ENCODE measurements around the gene ANKRD23.

Gene ANKRD23

DNA sequence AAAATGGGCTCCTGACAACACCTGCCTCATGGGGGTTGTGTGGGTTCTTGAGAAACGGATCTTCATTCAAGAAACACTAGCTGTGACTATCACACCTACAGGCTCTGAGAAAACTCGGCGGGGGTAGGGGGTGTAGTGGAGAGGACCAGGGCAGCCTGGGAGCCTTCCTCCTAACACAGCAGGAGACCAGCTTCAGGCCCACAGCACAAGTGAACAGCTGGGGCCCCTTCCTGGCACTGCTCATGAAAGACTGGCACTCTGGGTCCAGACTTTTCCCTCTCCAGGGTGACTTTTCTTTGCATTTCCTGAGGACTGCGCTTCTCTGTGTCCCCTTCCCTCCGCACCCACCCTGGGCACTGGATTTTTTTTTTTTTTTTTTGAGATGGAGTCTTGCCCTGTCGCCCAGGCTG is 33.2 kb upstream of the ANKRD23 start:
- DNase-seq, result no peak

DNA sequence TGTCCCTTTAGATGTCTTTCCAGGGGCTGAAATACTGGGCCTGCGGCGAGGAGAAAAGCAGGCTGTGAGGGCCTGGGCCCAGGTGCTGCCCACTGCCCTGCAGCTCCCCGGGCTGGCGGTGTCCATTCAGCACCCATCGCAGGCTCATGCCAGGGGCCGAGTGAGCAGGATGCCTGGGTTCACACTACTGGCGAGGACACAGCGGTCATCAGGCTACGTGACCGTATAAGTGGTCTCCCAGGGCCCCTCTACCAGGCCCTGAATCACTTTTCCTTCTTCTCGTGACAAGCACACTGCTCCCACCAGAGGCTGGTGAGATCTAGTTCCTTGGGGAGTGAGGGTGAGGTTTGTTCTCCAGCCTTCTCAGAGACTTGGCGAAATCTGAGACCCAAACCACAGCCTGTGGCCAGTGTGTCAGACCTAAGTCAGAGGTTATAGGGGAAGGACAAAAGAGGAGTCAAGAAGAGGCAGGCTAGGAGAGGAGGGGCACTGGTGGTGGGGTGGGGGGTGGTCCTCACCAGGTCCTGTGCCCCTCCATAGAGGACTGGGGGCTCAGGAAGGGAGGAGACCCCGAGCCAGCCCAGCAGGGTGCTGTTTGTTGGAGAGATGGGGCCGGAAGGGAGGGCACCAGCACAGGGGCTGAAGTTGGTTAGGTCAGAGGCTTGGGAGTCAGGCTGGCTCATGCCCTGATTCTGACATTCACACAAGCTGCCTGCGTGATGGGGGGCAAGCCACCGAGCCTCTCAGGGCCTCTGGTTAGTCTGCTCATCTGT is 32.6 kb upstream of the ANKRD23 start:
- DNase-seq, result no peak

DNA sequence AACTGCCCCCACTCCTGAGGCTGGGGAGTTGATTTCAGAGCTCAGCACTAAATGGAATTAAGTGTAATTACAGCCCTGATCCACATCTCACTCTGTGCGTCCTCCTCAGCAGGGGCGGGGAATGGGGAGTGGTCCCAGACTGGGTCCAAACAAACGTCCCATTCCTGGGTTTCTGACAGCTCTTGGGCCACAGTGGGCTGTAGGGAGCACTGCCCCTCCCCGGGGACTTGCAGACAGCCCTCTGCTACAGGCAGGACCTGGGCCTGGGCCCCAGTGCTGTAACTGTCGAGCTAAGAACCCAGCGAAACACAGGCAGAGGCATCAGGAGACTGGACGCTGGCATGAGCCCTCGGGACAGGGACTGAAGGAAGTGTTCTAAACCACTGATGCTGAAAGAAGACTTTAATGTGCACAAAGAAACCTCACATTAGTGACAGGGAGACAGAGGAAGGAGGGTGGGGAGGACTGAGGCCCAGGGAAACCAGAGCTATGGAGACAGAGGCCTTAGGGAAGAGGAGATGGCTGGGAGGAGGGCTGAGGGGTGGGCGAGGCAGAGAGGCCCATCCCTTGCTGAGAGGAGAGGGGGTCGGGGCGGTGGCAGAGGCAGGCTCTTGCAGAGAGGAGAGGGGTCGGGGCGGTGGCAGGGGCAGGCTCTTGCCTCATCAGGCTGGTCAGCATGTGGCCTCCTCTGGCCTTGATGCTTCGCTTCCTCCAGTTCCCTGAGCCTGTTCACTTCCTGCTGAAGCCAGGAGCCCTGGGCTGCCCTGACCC is 31.9 kb upstream of the ANKRD23 start:
- no peak for DNase-seq

DNA sequence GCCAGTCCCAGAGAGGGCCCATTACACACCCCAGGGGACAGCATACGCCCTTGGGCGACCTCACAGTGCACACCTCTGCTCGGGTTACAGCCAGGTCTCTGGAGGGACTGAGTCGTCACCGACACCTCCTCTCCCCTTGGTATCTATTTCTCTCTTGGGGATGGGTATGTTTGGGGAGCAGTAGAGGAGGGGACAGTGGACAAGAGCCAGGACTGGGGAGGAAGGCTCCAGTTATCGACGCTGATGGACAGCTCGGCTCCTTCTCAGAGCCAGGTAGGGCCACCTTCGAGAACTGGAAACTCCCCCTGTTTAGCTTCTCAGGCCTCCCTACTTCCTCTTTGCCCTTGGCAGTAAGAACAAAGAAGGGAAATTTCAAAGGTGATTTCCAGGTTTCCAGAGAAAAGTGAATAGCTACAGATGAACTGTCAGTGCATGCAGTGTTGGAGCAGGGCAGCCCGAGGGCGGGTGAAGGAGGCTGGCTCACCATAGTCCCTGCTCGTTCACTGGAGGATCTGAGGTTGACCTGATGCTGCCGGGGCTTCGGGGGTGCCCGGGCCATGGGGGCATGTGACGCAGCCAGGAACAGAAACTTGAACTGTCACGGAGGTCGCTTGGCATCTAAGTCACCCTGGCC is 30.5 kb upstream of the ANKRD23 start:
- no peak for DNase-seq

DNA sequence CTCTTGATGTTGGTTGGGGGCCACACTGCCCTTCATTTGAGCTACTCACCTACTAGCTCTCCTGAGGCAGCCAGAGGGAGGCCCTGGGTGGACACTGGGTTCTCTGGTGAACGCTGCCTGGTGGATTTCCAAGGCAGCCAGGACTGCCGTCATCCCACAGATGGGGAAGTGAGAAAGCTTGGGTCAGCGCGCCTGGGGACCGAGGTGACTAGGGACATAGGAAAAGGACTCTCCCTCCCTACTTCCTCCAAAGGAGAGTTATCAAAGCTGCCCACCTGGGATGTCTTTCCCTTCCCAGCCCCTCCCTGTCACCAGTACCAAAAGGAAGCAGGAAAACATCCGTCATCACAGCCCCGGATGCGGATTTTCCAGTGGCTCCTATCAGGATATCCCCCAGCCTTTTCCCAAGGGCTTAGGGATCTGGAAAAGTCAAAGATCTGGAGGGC is 29.9 kb upstream of the ANKRD23 start:
- no peak for DNase-seq

DNA sequence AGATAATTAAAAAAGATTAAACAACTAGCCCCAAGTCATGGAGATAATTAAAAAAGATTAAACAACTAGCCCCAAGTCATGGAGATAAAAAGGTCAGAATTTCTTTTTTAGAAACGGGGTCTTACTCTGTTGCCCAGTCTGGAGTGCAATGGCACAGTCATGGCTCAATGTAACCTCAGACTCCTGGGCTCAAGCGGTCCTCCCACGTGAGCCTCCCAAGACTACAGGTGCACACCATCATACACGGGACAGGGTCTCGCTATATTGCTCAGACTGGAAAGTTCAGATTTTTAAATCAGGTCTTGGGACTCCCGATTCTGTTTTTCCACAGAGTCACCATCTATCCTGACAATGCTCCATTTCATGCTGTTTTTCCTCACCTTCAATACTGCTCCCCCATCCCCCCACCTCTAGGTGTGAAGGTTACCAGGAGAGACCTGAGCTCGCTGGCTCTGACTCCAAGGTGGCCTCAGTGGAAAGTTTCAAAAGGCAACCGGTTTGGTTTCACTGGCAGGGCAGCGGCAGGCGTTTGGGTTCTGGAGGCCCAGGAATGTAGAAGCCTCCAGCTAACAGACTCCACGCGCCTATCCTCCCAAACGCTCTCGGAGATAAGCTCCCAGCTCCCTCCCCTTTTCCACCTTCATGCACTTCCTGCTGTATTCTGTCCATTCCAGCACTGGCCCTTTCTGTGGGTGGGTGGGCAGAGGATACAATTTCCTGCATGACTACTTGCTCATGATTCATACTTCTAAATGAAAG is 28.9 kb upstream of the ANKRD23 start:
- DNase-seq, result no peak

DNA sequence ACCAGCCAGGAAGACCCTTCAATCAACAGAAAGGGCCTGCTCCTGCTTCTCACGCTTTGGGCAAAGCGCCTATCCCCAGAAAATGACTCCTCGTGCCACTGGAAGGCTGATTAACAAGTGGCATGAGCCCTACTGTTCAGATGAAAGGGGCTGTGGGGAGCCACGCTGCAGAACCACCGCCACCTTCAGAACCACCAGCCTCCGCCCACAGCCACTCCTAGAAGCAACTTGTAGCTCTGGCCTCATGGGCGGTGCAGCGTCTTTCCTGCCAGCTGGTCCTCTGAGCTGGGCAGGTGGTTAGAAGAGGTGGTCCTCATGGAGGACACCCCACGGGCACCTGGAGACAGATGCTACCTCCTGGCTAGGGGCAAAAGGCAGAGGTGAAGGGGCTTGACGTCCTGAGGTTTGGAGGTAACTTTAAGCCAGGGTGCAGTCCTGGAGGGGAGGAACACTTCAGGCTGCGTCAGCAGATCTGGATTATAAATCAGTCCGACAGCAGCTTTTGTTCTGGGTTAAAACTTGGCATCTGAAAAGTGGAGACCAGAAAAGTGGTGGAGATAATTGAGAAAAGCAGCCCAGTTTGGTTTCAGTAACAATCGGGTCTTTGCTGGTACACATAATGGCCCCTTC is 26.9 kb upstream of the ANKRD23 start:
- DNase-seq, result no peak

DNA sequence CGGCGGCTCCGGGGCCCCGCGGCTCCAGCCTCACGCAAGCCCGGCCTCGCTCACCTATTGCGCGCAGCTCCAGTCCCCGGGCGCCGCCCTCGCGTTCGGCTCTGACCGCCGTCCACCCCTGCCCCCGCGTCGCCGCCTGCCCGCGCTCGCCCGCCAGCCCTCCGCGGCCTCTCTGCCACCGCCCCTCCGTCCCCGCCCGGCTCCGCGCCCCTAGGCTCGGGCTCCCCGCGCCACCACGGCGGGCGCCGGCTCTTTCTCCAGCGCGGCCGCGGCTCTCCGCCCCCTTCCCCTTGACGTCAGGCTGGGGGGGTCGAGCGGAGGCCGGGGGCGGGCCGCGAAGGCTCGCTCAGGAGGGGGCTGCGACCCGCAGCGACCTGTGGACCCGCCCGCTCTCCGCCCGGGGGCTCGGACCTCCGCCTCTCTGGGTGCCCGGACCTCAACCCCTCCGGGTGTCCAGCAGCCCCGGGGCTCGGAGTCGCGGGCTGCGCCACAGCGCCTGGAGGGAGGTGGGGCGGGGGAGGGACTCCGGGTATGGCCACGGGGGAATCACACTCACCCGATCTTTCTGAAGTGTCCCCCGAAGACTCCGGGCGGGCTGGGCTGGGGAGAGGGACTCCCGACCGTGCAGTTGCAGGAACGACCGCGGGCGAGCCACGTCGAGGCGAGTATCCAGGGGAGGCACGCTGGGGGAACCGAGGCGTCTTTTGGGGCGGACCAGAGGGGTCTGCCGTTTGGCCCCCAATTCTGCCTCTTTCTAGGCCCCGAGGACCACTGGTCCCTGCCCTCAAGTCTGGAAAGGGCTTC is 26.2 kb upstream of the ANKRD23 start, which contains the start of gene SEMA4C:
Gene SEMA4C (minus strand): TSS at position 259 of the 804 bp plus-strand sequence. CDS start 2,194 bp downstream, outside the sequence.
- no peak for DNase-seq

DNA sequence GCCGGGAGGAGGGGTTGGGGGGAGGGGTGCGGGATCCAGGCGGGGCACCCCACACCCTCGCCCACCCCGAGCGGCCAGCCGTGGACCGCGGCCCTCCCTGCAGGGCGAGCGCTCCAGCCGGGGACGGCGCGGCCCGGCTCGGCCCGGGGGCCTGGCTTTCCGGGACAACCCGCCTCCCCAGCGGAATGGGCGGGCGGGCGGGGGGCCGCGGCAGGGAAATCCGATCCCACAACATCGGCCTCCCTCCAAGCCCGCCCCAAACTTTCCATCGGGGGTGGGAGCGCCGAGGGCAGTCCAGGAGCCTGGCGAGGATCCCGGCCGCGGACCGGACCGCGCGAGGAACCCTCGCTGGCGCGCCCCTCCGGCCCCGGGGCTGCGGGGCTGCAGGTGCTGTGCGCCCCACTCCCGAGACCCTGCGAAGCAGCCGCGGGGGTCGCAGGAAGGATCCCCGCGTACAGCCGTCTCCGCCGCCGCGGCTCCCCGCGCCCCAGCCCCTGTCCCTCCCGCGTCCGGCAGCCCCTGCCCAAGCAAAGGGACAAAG is 25.5 kb upstream of the ANKRD23 start:
- no peak for DNase-seq

DNA sequence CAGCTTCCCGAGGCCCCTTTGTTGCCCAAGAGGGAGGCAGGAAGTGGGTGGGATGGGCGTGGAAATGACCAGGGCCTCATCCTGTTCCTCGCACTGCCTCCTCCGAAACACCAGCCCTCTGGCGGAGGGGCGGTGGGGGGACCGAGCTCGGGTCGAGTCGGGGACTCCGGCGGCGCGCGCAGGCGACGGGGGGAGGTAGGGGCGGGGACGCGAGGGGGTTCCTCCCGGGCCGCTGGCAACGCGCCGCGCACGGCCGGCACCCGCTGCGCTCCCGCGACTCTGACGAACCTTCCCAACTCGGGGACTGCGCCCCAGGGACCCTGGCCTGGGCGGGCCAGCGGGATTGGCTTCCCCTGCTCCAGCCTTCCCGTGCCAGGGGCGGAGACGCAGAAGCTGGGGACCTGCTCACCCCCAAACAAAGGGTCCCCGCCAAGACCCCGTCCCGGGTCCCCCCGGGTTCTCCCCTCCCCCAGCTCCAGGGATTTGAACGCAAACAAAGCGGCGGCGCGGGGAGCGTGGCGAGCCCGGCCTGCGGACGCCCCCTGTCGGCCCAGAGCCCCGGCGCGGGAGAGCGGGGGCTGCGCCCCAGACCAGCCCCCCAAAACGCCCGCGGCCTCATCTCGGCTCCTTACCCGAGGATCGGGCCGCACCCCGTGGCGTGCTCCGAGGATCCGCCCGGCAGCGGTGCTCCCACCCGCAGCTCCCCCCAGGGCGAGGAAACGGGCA is 24.9 kb upstream of the ANKRD23 start:
- DNase-seq, result peak; percentile 32

DNA sequence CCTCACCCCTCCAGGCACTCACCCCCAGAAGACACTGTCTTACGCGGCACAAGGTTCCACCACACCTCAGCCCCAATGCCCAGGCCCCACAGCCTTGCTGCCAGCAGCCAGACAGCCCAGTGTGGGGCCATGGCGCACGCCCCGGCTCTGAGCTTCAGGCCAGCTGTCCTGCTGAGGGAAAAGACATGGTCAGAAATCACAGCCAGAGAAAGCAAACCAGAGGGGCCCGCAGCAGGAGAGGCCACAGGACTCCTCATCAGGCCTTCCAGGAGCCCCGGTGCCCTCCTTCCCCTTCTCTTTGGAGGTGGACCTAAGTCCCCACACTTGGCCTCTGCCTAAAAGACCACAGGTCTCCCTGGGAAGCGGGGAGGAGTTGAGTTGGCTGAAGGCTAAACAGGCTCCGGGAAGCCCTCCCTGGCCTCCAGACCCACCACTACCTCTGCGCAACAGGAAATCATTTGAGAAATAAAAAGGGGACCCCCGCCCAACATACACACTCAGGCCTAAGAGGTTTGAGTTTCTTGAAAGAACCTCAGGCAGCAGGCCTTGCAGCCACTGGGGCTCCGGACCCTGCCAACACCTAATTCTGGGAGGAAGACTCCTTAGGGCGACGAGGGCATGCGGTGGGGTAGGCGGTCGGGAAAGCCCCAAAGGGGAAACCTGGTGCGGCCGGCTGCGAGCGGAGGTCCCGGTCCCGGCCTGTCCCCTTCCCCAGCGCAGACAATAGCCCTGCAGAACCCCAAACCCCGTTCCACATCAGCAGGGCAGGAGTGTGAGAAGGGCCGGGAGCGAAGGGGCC is 24.1 kb upstream of the ANKRD23 start:
- DNase-seq, result no peak

DNA sequence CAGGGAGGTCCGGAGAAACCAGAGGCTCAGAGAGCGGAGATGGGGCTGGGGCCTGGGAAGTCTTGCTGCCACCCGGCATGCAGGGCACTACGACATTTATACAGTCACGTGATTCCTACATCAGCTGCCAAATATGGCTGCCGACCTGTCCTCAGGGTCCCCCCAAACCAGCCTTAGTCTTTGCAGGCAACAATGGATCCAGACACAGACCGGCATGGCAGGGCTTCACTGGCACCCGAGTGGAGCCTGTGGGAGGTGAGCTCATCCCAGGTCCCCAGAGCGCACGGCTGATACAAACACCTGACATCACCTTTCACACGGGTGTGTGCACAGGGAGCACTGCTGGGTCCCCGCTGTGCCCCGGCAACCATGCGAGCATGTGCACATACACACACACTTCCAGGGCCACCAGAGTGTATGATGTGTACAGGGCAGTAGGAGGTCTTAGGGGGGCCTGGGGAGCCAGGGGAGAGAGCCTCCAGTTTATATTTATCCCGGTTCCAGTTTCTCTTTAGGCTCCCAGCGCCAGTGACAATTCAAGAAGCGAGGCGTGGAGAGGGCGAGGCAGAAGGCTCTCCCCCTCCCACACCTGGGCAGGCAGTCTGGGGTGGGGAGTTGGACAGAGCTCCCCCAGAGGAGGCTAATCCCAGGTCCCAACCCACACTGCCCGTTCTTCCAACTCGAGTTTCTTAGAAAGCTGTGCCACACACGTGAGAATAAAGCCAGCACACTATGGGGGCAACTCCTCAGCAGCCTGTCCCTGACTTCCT is 23.4 kb upstream of the ANKRD23 start:
- no peak for DNase-seq

DNA sequence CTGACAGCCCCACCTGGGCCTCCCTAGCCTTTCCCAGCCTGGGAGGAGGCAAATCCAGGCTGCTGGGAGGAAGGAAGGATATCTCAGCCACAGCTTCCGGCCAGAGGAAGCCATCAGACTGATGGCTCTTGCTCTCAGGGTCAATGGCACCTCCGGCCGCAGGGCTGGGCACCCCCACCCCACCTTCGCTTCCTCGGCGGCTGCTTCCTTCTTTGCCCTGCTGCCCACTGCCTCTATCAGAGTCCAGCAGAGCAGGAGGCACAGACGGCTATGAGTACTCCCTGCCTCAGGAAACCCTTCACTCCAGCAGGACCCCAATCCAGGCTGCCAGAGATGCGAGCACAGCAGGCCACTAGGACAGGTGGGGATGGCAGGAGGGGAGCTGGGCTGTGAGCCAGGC is 22.8 kb upstream of the ANKRD23 start:
- DNase-seq, result no peak

DNA sequence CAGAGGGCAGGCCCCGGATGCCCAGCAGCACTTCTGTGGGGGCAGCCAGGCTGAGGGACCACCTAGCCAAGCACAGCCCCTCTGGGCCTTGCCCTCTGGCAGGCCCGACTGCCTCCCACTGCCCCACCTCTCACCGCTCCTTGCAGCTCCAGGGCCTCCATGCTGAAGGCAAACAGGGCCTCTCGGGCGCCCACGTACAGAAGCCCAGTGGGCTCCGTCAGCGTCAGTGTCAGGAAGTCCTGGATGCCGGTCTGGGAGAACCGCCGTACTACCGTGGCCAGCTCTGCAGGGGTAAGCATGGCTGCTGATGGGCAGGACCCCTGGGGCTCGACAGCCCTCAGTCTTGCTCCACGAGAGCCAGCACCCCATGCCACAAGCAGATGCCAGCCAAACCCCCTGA is 22.3 kb upstream of the ANKRD23 start:
- DNase-seq, result no peak

DNA sequence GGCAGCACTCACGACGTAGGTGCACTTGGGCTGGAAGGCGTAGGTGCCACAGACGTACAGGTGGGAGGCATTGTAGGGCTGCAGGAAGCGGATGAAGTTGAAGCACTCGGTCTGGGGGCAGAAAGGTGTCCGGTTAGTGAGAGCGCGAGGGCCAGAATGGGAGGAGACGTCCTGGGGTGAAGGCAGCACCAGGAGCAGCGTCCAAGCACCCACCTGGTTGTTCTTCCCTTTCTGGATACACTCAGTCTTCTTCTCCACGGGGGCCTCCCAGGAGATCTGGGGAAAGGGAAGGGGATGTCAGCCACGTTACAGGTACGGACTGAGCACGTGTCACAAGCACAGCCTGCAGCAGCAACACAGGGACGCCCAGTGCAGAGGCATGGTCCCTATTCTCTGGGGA is 21.8 kb upstream of the ANKRD23 start:
- DNase-seq, result no peak

DNA sequence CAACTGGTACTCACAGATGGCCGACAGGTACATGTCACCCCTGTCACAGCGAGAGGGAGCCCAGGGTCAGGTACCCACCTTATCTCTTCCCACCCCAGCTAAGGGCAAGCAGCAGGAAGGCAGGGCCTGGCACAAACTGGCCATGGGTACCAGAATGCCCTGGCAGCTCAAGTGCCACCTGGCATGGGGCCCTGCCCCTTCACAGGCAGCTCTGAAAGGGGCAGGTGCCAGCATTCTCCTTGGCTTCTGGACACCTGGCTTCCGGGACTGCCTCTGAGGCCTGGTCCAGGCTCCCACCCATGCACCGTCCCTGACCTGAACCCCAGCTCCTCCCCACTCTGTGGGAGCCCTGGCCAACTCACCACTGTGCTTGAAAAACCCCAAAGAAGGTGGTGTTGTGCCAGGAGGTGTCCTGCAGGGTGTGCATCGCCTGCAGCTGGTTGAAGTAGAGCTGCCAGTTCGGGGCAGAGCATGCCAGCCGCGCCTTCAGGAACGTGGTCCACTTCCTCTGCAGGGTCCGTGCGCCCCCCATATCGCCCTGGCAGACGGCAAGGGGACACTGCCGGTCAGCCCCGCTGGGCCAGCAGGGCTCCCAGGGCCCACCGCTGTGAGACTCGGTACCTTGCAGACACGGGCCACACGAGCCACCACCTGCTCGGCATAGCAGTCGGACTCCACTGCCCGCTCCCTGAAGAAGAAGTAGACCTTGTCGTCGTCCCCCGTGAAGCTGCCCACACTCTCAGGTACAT is 20.7 kb upstream of the ANKRD23 start:
- DNase-seq, result no peak

DNA sequence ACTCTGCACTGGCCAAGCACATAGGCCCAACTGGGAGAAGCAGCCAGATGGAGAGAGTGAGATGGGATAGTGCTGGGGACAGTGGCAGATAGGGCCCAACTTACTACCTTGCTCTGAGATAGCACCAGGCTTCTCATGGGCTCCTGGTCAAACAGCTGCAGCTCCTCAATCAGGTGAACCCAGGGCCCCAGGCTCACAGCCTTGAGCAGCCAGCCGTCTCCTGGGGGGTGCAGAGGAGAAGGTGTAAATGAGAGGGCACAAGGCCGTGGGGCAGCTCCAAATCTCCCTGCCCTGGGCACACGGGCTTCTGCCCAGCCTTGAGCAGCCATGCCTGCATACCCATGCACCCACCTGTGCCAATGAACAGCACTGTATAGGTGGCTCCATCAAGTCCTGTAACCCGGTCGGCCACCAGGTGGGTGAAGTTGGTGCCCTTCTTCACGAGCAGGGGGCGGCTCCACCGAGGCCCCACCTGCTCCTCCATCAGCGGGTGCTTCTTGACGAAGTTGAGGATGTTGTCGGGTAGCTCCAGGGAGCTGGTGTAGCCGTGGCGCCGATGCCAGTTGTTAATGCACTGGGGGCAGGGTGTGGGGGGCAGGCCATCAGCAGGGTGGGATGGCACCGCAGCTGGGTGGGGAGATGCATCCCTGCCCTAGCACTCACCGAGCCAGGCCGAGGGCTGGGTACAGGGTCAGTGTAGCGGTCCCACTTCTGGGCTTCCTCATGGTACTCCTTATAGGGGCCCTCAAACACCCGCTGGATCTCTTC is 19.9 kb upstream of the ANKRD23 start:
- DNase-seq, result no peak
